Thymus (tissue), 11 donors: ENCODE results near the gene LYSMD2. TPM values are rescaled to one million over a fixed set of nuclear protein-coding genes. Genes with fewer than 3 reads are reported as not detected.

Experiments
- DNase-seq, 9 donors: peaks; one replicate each; pipeline ENCODE4 v3.0.0-alpha.2; 2013; ENCODE audit warnings: low spot score in 9 of 9, low read depth in 6 of 9, missing footprints in 1 of 9
- H3K27ac ChIP-seq, 2 donors: one replicate each; pipeline ENCODE4 v1.5.1; 2013; ENCODE audit warnings: control low read depth in 1 of 2, low read depth in 1 of 2, low read length in 1 of 2, mild to moderate bottlenecking in 1 of 2, moderate library complexity in 1 of 2
- H3K27me3 ChIP-seq, 2 donors: one replicate each; pipeline ENCODE4 v1.5.1; 2013; ENCODE audit warnings: low read length in 1 of 2; ENCODE audit not compliant: control insufficient read depth in 2 of 2, insufficient read depth in 1 of 2
- H3K36me3 ChIP-seq, 2 donors: one replicate each; pipeline ENCODE4 v1.5.1; 2013; ENCODE audit warnings: low read length in 1 of 2, mild to moderate bottlenecking in 1 of 2, moderate library complexity in 1 of 2; ENCODE audit not compliant: control insufficient read depth in 2 of 2, insufficient read depth in 2 of 2
- H3K4me1 ChIP-seq, 2 donors: one replicate each; pipeline ENCODE4 v1.5.1; 2013; ENCODE audit warnings: low read length in 2 of 2; ENCODE audit not compliant: control insufficient read depth in 2 of 2, insufficient read depth in 2 of 2
- H3K4me3 ChIP-seq, 2 donors: one replicate each; pipeline ENCODE4 v1.5.1; 2013; ENCODE audit warnings: low read length in 2 of 2, control low read depth in 1 of 2, mild to moderate bottlenecking in 1 of 2
- H3K9me3 ChIP-seq, 2 donors: one replicate each; pipeline ENCODE4 v1.5.1; 2013; ENCODE audit warnings: low read length in 1 of 2, mild to moderate bottlenecking in 1 of 2; ENCODE audit not compliant: control insufficient read depth in 2 of 2, insufficient read depth in 1 of 2
- WGBS: extraction: QIAGEN DNeasy Blood & Tissue Kit; methylation state at CpG from one replicate; pipeline ENCODE4 v1.1.7; 2013; 5-methylcytosine and 5-hydroxymethylcytosine counted together
- polyA plus RNA-seq: library from polyadenylated mRNA; stranded (reverse); fragments of 200-250 nt; gene quantifications from one replicate; pipeline ENCODE4 v1.2.3, GENCODE V29; 2013
- total RNA-seq: library from RNA; stranded (reverse); fragments of 120-200 nt; gene quantifications from one replicate; pipeline ENCODE4 v1.2.4, GENCODE V29; 2013
- donor health status: healthy.

Gene LYSMD2
- total and polyA plus RNA-seq, 2 donors = 19.6 to 30.1 TPM

DNA sequence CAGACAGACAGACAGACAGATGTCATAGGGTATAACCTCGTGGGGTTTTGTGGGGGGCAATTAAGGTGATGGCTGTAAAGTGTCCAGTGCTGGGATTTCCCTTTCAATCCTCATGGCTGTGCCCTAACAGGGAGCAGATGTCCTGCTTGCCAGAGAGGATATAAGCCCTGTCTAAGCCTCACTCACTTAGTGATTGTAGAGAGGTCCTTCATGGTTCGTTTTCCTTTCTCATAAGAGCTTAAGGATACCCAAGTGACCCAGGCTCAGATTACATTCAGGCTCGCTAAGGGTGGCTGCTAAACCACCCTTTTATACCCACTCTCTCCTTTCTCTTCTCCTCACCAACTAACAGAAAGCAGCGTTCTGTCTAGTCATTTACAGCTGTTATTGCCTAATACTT, 19.2 kb downstream of the LYSMD2 start:
- no peak for DNase-seq
- 94% methylated on average over 4 of the region's 4 CpGs for WGBS
- no peaks in the 10 kb centered on the region for H3K9me3 ChIP-seq
- H3K4me1 ChIP-seq = no peaks in the 10 kb centered on the region
- H3K36me3 ChIP-seq = peaks cover 10% of the 10 kb centered on the region in 2 donors
- no peaks in the 10 kb centered on the region for H3K27me3 ChIP-seq
- H3K27ac ChIP-seq = no peak overlapping the region
- no peak overlapping the region for H3K4me3 ChIP-seq

DNA sequence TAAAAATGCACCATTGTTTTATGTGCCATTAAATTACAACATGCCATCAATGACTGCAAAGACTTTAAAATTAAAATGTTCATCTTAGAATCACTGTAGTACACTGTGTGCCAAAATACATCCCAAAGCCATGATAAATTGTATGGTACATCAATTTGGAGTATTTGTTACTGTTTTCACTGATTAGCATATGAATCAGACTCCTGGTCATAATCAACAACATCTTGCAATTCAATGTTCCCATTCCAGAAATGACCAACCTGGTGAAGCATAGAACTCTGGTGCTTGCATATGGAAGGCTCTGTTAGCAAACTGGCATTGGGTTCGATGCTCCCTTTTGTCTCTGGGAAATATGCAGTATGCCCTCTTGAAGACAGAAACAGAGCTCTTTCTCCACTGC, 22.5 kb downstream of the LYSMD2 start:
- no peak for DNase-seq
- H3K36me3 ChIP-seq = no peaks in the 10 kb centered on the region
- no peak overlapping the region for H3K27ac ChIP-seq
- no peak overlapping the region for H3K4me3 ChIP-seq
- no peaks in the 10 kb centered on the region for H3K27me3 ChIP-seq
- WGBS = 98% methylated on average over 1 of the region's 1 CpG
- H3K4me1 ChIP-seq = no peaks in the 10 kb centered on the region
- no peaks in the 10 kb centered on the region for H3K9me3 ChIP-seq

DNA sequence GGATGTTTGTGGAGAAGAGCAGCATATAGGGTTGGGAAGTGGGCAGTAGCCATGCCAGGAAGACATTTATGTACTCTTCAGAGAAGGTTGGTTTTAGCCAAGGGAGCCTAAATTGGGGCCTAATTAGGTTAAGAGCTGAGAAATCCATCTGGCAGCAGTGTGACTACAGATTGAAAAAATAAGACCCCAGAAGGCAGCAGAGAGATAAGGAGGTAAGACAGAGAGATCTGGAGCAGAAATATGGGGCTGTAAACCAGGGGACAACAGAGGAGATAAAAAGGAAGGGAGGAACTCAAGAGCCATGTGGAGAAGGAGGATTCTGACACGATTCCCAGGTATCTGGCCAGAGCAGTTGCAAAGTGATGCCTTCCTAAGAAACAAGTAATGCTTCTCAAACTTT, 23.3 kb downstream of the LYSMD2 start:
- Histone ChIP-seq H3K27me3 (no peaks in the 10 kb centered on the region), H3K4me3 (no peak overlapping the region), H3K36me3 (no peaks in the 10 kb centered on the region), H3K27ac (no peak overlapping the region), H3K9me3 (no peaks in the 10 kb centered on the region), H3K4me1 (no peaks in the 10 kb centered on the region)
- WGBS = 91% methylated on average over 1 of the region's 1 CpG
- DNase-seq = no peak

DNA sequence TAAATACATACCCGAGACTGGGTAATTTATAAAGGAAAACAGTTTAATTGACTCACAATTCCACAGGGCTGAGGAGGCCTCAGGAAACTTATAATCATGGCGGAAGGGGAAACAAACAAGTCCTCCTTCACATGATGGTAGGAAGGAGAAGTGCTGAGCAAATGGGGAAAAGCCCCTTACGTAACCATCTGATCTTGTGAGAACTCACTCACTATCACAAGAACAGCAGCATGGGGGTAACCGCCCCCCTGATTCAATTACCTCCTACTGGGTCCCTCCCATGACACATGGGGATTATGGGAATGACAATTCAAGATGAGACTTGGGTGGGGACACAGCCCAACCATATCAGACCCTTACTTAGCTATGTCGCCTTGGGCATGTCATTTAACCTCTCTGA, 28.4 kb downstream of the LYSMD2 start:
- 91% methylated on average over 5 of the region's 5 CpGs for WGBS
- no peak overlapping the region for H3K27ac ChIP-seq
- H3K4me1 ChIP-seq = no peaks in the 10 kb centered on the region
- no peaks in the 10 kb centered on the region for H3K27me3 ChIP-seq
- no peaks in the 10 kb centered on the region for H3K9me3 ChIP-seq
- no peaks in the 10 kb centered on the region for H3K36me3 ChIP-seq
- DNase-seq = no peak
- H3K4me3 ChIP-seq = no peak overlapping the region

DNA sequence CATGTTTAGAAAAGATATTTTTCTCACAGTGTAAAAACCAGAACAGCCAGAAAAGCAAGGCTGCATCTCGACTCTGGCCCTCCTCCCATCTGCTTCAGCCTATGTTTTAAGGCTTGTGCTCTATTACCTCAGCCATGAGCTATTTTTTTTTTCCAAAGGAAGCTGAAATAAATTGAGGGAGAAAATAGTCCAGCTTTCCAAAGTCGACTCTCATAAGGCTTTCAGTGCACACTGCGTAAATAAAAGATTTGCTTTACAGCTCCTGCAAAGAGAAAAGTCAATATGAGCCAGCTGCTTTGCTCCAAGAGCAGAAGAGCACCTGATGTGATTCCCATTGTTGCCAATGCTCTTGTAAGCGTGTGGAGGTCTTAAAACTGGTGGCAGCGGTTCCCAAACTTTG, 29.4 kb downstream of the LYSMD2 start:
- 94% methylated on average over 5 of the region's 5 CpGs for WGBS
- Histone ChIP-seq H3K9me3 (no peaks in the 10 kb centered on the region), H3K4me1 (no peaks in the 10 kb centered on the region), H3K36me3 (no peaks in the 10 kb centered on the region), H3K4me3 (no peak overlapping the region), H3K27ac (no peak overlapping the region), H3K27me3 (no peaks in the 10 kb centered on the region)
- DNase-seq = no peak

DNA sequence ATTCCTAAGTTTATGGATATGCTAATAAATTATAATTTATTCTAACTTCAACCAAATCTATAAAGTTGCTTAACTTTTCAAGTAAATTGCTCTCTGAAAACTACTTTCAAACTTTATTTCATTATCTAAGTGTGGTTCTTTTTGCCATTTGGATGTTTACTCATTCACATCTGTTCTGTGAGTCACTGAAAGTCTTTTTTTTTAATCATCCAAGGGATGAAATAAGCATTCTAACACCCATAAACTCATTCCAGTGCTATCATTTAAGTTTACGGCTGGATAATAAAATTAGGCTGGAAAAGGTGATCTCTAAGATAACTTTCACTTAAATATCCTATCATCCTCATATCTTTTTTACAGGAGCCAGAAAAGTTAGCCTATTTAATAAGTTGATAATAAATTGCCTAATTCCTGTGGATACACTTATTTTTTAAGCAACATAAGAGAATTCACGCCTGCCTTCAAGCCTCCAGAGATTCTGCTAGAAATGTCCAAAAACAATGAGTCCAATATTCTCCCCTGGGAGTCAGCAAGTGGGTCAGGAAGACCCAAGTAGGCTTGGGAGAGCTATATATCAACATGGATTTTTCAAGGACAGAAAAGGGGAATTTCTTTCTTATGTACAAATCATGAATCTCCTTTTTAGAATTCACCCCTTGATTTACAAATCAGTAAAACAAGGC, 30.4 kb downstream of the LYSMD2 start:
- no peaks in the 10 kb centered on the region for H3K9me3 ChIP-seq
- WGBS = 95% methylated on average over 2 of the region's 2 CpGs
- H3K36me3 ChIP-seq = no peaks in the 10 kb centered on the region
- H3K4me3 ChIP-seq = no peak overlapping the region
- H3K27me3 ChIP-seq = no peaks in the 10 kb centered on the region
- no peak for DNase-seq
- no peaks in the 10 kb centered on the region for H3K4me1 ChIP-seq
- no peak overlapping the region for H3K27ac ChIP-seq

DNA sequence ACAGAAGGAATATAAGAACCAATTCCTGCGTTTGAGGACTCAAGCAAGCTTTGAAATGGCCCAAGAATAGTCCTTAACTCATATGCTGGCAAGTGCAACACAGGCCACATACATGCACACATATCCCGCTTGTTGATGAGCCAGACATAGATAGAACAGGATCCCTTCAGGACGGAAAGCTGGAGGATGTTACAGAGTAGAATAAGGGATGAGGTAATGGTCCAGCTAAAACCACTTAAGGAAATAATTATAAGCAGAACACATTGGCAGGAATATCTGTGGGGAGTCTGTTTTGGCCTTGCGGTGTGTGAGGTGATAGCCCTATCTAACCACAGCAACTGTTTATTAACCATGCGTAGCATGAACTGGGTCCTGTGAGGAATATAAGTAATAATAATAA, 31.2 kb downstream of the LYSMD2 start:
- WGBS = 97% methylated on average over 5 of the region's 5 CpGs
- Histone ChIP-seq H3K36me3 (no peaks in the 10 kb centered on the region), H3K27me3 (no peaks in the 10 kb centered on the region), H3K4me1 (no peaks in the 10 kb centered on the region), H3K4me3 (no peak overlapping the region), H3K27ac (no peak overlapping the region), H3K9me3 (no peaks in the 10 kb centered on the region)
- DNase-seq = no peak

DNA sequence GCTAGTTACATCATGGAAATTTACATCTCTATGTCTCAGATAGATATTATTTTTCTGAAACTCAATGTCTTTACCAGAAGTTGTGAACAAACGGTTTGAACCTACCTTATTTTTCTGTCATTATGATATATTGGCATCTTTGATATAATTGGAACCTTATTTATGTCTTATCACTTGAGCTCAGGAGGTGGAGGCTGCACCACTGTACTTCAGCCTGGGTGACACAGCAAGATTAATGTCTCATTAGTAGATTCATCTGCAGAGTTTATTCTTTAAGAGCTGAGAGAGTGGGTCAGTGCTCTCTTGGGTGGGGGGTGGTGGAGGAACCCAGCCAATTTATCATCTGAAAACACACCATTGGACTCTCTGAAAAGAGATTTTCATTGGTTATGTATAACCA, 34.7 kb downstream of the LYSMD2 start:
- no peak overlapping the region for H3K27ac ChIP-seq
- H3K36me3 ChIP-seq = no peaks in the 10 kb centered on the region
- WGBS = 66% methylated on average over 1 of the region's 1 CpG

DNA sequence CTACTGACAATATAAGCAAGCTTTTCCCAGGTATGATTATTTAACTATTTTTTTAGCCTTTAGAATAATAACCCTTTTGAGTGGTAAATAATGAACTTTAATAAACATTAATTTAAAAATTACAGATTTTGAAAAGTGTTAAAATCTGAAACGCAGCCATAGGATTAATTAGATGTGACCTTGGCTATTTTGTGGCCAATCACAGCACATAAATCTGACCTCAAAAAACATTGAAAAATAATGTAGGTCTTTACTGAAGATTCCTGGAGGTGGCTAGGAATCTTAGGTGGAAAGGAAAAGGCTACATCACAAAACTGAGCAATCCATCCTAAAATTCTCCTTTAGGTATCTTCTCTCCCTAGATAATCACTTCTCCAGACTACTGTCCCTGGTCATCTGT, 38.1 kb downstream of the LYSMD2 start:
- WGBS = 97% methylated on average over 1 of the region's 1 CpG
- no peak overlapping the region for H3K27ac ChIP-seq
- H3K36me3 ChIP-seq = no peaks in the 10 kb centered on the region
- no peak overlapping the region for H3K4me3 ChIP-seq
- no peaks in the 10 kb centered on the region for H3K9me3 ChIP-seq
- no peaks in the 10 kb centered on the region for H3K4me1 ChIP-seq
- no peak for DNase-seq
- H3K27me3 ChIP-seq = peaks cover 0 to 2% of the 10 kb centered on the region in 2 donors

More for the DNA sequence above, 34.7 kb downstream of the LYSMD2 start:
- no peak overlapping the region for H3K4me3 ChIP-seq
- peaks cover 0 to 2% of the 10 kb centered on the region in 2 donors for H3K27me3 ChIP-seq
- no peaks in the 10 kb centered on the region for H3K9me3 ChIP-seq
- DNase-seq = no peak
- no peaks in the 10 kb centered on the region for H3K4me1 ChIP-seq
